AG09309 (cell line): Measurements from ENCODE around the gene PRODH.
"Not testable (repeated sequence)": the region's sequence is repeated elsewhere in the genome, so short reads cannot be mapped to it uniquely, and the experiment has no call there.

Experiments
- DNase-seq: peaks from one replicate; pipeline ENCODE4 v3.0.0-alpha.2; 2010; ENCODE audit warnings: low read depth
- H3K4me3 ChIP-seq: 2 replicates; pipeline ENCODE4 v1.5.1; 2011; ENCODE audit warnings: mild to moderate bottlenecking, low read depth, low read length, moderate library complexity; ENCODE audit not compliant: control insufficient read depth
- TF ChIP-seq, protein P1 (sequence below): IDR thresholded peaks from 2 replicates; pipeline ENCODE4 v1.5.1; 2011; ENCODE audit warnings: mild to moderate bottlenecking, low read depth, low read length, inconsistent platforms; ENCODE audit not compliant: insufficient read depth, control insufficient read depth; ENCODE audit errors: missing control alignments

PRODH gene

DNA sequence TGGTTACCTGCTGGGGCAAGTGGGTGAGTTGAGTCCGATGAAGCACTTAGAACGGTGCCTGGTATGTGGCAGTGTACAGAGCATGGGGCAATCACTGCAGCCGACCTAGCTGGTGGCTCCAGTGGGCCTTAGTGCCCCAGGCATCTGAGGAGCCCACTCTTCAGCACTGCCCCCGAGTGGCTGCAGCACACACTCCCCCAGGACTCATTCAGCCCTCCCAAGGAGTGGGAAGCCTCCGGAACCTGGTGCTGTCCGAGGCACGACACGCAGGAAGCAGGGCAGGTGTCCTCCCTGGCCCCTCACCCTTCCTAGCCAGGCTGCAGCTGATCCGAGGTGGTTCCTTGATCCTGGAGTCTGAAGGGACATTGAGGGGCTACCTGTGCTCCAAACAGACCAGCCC is 42.4 kb upstream of the PRODH start:
- H3K4me3 ChIP-seq, result no peak overlapping the region
- TF ChIP-seq, protein P1, sequence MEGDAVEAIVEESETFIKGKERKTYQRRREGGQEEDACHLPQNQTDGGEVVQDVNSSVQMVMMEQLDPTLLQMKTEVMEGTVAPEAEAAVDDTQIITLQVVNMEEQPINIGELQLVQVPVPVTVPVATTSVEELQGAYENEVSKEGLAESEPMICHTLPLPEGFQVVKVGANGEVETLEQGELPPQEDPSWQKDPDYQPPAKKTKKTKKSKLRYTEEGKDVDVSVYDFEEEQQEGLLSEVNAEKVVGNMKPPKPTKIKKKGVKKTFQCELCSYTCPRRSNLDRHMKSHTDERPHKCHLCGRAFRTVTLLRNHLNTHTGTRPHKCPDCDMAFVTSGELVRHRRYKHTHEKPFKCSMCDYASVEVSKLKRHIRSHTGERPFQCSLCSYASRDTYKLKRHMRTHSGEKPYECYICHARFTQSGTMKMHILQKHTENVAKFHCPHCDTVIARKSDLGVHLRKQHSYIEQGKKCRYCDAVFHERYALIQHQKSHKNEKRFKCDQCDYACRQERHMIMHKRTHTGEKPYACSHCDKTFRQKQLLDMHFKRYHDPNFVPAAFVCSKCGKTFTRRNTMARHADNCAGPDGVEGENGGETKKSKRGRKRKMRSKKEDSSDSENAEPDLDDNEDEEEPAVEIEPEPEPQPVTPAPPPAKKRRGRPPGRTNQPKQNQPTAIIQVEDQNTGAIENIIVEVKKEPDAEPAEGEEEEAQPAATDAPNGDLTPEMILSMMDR, result no peak
- no peak for DNase-seq

DNA sequence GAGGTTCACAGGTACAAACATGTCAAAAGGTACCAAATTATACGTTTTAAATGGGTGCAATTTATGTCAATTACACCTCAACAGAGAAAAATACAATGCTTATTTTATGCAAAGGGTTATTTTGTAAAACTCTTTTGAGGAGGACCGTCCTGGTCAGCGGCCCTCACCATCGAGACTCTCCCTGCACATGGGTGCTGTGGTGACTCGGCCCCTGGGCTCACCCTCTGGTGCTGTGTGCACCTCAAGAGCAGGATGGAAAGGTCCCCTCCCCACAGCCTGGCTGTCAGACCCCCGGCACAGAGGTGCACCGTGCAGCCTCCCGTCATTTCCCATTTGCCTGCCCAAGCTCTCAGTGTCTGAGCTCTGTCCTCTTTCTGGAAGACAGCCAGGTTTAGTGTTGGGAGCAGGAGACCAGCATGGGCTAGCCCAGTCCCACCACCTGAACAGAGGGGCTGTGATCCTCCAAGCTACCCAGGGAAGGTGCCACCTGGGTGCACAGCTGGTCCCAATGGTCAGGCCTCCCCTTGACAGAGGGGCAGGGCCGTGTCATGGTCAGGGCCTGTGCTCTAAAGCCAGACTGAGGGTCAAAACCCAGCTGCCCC is 41.8 kb upstream of the PRODH start:
- no peak overlapping the region for H3K4me3 ChIP-seq
- TF ChIP-seq, protein P1, result no peak
- no peak for DNase-seq

DNA sequence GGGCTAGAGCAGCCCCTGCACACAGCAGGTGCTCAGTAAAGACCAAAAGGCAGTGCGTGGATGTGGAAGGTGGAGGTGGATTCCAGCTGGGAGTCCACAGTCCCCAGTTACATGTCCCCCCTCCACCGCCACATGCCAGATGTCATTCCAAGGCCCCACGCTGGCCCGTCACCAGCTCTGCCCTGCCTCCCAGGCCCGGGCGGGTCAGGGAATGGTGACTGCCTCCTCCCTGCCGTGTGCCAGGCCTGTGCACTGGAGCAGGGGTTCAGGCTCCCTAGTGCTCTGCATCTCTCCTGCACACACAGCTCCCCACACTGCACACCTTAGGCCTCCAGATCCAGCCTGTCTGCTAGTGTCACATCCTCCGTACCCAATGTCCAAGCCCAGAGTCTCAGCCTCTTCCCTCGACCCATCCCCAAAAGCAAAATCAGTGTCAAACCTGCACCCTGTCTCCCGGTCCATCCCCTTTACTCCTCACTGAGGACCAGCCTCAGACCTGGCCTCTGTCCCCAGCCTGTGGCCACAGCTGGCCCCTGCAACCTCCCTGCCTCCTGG is 40.2 kb upstream of the PRODH start:
- no peak overlapping the region for H3K4me3 ChIP-seq
- TF ChIP-seq, protein P1, result no peak
- DNase-seq, result no peak

DNA sequence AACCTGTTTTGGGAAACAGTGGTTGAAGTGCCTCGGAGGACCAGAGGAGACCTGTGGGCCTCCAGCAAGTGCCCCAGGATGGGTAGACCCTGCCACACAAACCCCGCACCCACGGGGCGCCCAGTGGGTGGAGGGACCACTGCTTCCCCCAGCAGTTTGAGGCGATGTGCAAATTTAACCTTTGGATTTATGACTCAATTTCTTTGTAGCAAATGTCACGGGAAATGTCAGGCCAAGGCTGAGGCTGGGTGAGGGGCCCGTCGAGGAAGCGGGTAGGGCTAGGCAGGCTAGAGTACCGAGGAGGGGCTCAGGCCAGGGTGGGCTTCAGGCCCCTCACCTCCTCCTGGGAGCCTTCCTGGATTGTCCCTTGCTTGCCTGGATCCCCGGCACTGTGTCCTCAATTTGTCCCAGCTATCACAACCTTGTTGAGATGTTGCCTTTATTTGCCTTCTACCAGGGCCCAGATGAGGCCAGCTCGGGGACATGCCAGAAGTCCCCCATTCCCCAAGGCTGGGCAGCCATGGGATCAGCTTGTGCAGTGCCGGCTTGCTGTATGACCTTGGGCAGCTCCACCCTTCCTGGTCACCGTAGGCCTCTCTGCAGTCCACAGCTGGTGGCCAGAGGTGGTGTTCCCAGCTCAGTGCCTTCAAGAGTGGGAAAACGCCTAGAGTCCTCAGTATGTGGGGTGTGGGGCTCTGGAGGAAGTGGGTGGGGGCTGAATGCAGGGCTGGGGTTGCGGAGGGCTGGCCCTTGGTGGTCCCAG is 39.5 kb upstream of the PRODH start:
- H3K4me3 ChIP-seq, result no peak overlapping the region
- TF ChIP-seq, protein P1, result no peak
- DNase-seq, result no peak

DNA sequence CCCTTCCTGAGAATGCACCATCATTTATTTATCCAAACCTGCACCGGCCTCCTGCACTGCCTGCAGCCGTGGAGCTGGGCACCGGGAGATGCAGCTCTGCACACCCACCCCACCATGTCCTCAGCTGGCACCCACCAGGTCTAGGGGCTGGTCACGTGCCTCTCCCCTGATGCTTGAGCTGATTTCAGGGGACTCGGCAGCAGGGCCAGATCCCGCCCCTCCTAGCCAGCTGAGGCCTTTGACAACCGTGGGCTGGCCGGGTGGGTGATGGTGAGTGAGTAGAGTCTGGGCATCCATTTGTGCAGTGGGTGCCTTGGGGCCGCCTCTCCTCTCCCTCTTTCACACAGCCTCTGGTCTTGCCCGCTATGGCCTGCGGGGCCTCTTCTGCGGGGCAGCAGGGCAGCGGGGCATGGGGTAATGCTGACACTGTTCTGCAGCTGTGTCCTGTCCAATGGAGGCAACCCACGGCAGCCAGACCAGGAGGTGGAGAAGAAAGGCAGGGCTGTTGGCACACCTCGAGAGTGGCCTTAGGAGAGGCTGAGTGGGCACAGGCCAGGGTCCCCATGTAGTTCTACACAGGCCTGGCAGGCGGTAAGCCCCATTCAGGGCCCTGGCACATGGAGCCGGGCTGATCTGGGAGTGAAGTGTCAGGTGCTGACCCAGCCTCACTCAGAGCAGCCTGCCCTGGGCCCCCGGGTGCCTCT is 38.5 kb upstream of the PRODH start:
- no peak overlapping the region for H3K4me3 ChIP-seq
- TF ChIP-seq, protein P1, result no peak
- no peak for DNase-seq

DNA sequence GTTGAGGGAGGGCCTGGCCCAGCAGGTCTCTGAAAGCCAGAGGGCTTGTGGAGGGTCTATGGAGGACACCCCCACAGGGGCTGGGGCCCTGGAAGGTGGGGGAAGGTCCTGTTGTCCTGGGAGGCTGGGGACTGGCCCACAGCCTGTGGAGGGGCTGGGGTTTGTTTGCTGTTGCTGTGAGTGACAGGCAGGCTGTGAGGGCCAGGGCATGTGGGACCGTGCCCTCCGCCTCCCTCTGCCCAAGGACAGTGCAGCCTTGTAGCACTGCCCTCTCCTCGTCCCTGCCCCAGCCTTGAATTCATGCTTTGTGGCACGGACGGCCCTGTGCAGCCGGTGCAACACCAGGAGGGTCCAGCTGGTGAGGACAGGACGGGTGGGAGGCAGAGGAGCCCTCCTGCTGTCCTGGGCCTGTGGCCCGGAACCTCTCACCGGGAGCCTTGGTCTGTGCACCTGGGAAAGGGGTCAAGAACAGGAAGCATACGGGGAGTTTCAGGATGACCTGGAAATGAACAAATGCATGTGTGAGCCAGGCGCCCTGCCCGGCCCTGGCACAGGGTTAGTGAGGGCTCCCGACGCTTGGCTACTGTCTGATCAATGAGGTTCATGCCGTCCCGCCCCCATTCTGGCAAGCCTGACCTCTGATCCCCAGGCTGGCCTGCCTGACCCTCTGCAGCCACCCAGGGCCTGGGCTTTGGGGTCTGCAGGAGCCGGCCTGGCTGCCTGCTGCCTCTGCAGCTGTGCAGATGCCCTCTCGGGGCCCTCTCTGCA is 37.4 kb upstream of the PRODH start:
- H3K4me3 ChIP-seq, result no peak overlapping the region
- no peak for DNase-seq
- TF ChIP-seq, protein P1, result no peak

DNA sequence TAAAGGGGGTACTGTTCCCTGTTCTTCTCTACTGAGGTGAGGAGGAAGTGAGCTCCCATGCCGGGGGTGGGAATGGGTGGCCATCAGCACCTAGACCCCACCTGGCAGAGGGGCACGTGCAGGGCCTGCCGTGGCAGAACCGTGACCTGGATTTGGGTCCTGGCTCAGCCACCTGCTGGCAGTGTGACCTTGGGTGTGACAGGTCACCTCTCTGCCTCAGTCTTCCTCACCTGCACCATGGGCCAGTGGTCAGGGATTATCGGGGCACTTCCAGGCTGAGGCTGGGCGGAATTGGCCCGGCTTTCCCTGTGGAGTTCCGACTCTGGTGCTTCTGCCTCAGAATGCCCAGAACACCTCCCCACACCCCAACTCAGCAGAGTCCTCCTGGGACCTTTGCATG is 36.5 kb upstream of the PRODH start:
- not testable (repeated sequence) for DNase-seq, H3K4me3 ChIP-seq

DNA sequence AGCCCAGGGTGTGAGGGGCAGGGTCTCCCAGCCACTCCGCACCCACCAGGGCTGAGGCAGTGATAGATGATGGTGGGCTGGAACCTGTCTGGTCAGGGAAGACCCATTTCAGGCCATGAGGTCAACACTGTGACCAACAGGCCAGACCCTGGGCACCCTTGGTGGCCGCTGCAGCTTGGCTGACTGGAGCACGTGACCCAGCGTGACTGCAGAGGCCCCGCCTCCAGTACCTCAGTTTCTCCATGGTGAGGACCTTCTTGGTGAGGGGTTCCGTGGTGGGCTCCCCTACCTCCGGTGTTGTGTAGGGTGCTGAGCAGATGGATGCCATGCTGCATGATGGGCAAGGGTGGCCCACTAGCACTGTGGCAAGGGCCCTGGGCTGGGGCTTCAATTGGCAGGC is 35.9 kb upstream of the PRODH start:
- not testable (repeated sequence) for DNase-seq, H3K4me3 ChIP-seq
